Duodenal mucosa (tissue), 2 donors: ENCODE data around the gene RAMP3.

Experiments
- H3K27ac ChIP-seq: one replicate; pipeline ENCODE4 v1.7.0; 2013; ENCODE audit warnings: low read depth, low read length
- H3K27me3 ChIP-seq, 2 donors: one replicate each; pipeline ENCODE4 v1.7.0; 2013; ENCODE audit warnings: low read length in 2 of 2, control low read depth in 1 of 2; ENCODE audit not compliant: insufficient read depth in 2 of 2, control insufficient read depth in 1 of 2
- H3K36me3 ChIP-seq, 2 donors: one replicate each; pipeline ENCODE4 v1.7.0; 2013; ENCODE audit warnings: low read length in 2 of 2, control low read depth in 1 of 2; ENCODE audit not compliant: insufficient read depth in 2 of 2, control insufficient read depth in 1 of 2
- H3K4me1 ChIP-seq, 2 donors: one replicate each; pipeline ENCODE4 v1.7.0; 2013; ENCODE audit warnings: low read length in 2 of 2, control low read depth in 1 of 2; ENCODE audit not compliant: insufficient read depth in 2 of 2, control insufficient read depth in 1 of 2
- H3K4me3 ChIP-seq, 2 donors: one replicate each; pipeline ENCODE4 v1.7.0; 2013; ENCODE audit warnings: low read length in 2 of 2, low read depth in 1 of 2
- H3K9ac ChIP-seq, 2 donors: one replicate each; pipeline ENCODE4 v1.7.0; 2013; ENCODE audit warnings: low read length in 2 of 2, low read depth in 1 of 2
- H3K9me3 ChIP-seq, 2 donors: one replicate each; pipeline ENCODE4 v1.7.0; 2013; ENCODE audit warnings: low read length in 2 of 2, control low read depth in 1 of 2; ENCODE audit not compliant: control insufficient read depth in 1 of 2

RAMP3 gene

GRCh38 chr7:45155357-45155900, 2.2 kb upstream of the RAMP3 start:
- H3K9me3 ChIP-seq = no peaks in the 10 kb centered on the region
- no peak overlapping the region for H3K27ac ChIP-seq
- H3K27me3 ChIP-seq = peaks cover 7 to 12% of the 10 kb centered on the region in 2 donors
- H3K36me3 ChIP-seq = no peaks in the 10 kb centered on the region
- no peaks in the 10 kb centered on the region for H3K4me1 ChIP-seq
- H3K4me3 ChIP-seq = no peak overlapping the region
- H3K9ac ChIP-seq = no peak overlapping the region

GRCh38 chr7:45155941-45156340, 1.6 kb upstream of the RAMP3 start:
- peaks cover 7 to 10% of the 10 kb centered on the region in 2 donors for H3K27me3 ChIP-seq
- H3K27ac ChIP-seq = no peak overlapping the region
- no peaks in the 10 kb centered on the region for H3K36me3 ChIP-seq
- no peak overlapping the region for H3K4me3 ChIP-seq
- no peaks in the 10 kb centered on the region for H3K9me3 ChIP-seq
- no peak overlapping the region for H3K9ac ChIP-seq
- H3K4me1 ChIP-seq = no peaks in the 10 kb centered on the region

GRCh38 chr7:45156516-45157272, 897 bp upstream of the RAMP3 start:
- H3K27ac ChIP-seq = no peak overlapping the region
- no peak overlapping the region for H3K9ac ChIP-seq
- no peak overlapping the region for H3K4me3 ChIP-seq
- H3K36me3 ChIP-seq = no peaks in the 10 kb centered on the region
- H3K9me3 ChIP-seq = no peaks in the 10 kb centered on the region
- peaks cover 7% of the 10 kb centered on the region in 2 donors for H3K27me3 ChIP-seq
- no peaks in the 10 kb centered on the region for H3K4me1 ChIP-seq

- H3K4me1 ChIP-seq = no peaks in the 10 kb centered on the region
- H3K27ac ChIP-seq = no peak overlapping the region
- no peak overlapping the region for H3K9ac ChIP-seq
- no peak overlapping the region for H3K4me3 ChIP-seq
- no peaks in the 10 kb centered on the region for H3K36me3 ChIP-seq
- peaks cover 7% of the 10 kb centered on the region in 2 donors for H3K27me3 ChIP-seq
- no peaks in the 10 kb centered on the region for H3K9me3 ChIP-seq
These were observed 322 bp upstream of the RAMP3 start for GRCh38 chr7:45157286-45157652.

GRCh38 chr7:45158471-45158870, 880 bp downstream of the RAMP3 start:
- H3K9ac ChIP-seq = no peak overlapping the region

GRCh38 chr7:45159296-45159695, 1.7 kb downstream of the RAMP3 start:
- Histone ChIP-seq H3K27me3 (peaks cover 7% of the 10 kb centered on the region in 2 donors), H3K4me1 (no peaks in the 10 kb centered on the region), H3K27ac (no peak overlapping the region), H3K4me3 (no peak overlapping the region), H3K9ac (no peak overlapping the region), H3K9me3 (no peaks in the 10 kb centered on the region), H3K36me3 (no peaks in the 10 kb centered on the region)

More at GRCh38 chr7:45158471-45158870, 880 bp downstream of the RAMP3 start:
- no peak overlapping the region for H3K4me3 ChIP-seq
- peaks cover 7% of the 10 kb centered on the region in 2 donors for H3K27me3 ChIP-seq
- no peak overlapping the region for H3K27ac ChIP-seq
- no peaks in the 10 kb centered on the region for H3K9me3 ChIP-seq
- no peaks in the 10 kb centered on the region for H3K36me3 ChIP-seq
- no peaks in the 10 kb centered on the region for H3K4me1 ChIP-seq

GRCh38 chr7:45160417-45160881, 2.9 kb downstream of the RAMP3 start:
- H3K9ac ChIP-seq = no peak overlapping the region
- no peaks in the 10 kb centered on the region for H3K9me3 ChIP-seq
- no peaks in the 10 kb centered on the region for H3K36me3 ChIP-seq
- H3K27me3 ChIP-seq = peaks cover 7% of the 10 kb centered on the region in 2 donors
- H3K4me3 ChIP-seq = no peak overlapping the region
- no peaks in the 10 kb centered on the region for H3K4me1 ChIP-seq
- no peak overlapping the region for H3K27ac ChIP-seq

GRCh38 chr7:45161138-45161537, 3.5 kb downstream of the RAMP3 start:
- Histone ChIP-seq H3K9ac (no peak overlapping the region), H3K4me1 (no peaks in the 10 kb centered on the region), H3K27me3 (peaks cover 4 to 7% of the 10 kb centered on the region in 2 donors), H3K27ac (no peak overlapping the region), H3K4me3 (no peak overlapping the region), H3K36me3 (no peaks in the 10 kb centered on the region), H3K9me3 (no peaks in the 10 kb centered on the region)

GRCh38 chr7:45161842-45162241, 4.3 kb downstream of the RAMP3 start:
- Histone ChIP-seq H3K27me3 (peaks cover 4 to 7% of the 10 kb centered on the region in 2 donors), H3K4me3 (no peak overlapping the region), H3K27ac (no peak overlapping the region), H3K9me3 (no peaks in the 10 kb centered on the region), H3K4me1 (no peaks in the 10 kb centered on the region), H3K9ac (no peak overlapping the region), H3K36me3 (no peaks in the 10 kb centered on the region)

GRCh38 chr7:45162311-45162845, 4.8 kb downstream of the RAMP3 start:
- Histone ChIP-seq H3K27me3 (peaks cover 0 to 7% of the 10 kb centered on the region in 2 donors), H3K36me3 (no peaks in the 10 kb centered on the region), H3K27ac (no peak overlapping the region), H3K9me3 (no peaks in the 10 kb centered on the region), H3K4me1 (no peaks in the 10 kb centered on the region), H3K9ac (no peak overlapping the region), H3K4me3 (no peak overlapping the region)
